ENCODE data around the gene HAGHL.

DNA sequence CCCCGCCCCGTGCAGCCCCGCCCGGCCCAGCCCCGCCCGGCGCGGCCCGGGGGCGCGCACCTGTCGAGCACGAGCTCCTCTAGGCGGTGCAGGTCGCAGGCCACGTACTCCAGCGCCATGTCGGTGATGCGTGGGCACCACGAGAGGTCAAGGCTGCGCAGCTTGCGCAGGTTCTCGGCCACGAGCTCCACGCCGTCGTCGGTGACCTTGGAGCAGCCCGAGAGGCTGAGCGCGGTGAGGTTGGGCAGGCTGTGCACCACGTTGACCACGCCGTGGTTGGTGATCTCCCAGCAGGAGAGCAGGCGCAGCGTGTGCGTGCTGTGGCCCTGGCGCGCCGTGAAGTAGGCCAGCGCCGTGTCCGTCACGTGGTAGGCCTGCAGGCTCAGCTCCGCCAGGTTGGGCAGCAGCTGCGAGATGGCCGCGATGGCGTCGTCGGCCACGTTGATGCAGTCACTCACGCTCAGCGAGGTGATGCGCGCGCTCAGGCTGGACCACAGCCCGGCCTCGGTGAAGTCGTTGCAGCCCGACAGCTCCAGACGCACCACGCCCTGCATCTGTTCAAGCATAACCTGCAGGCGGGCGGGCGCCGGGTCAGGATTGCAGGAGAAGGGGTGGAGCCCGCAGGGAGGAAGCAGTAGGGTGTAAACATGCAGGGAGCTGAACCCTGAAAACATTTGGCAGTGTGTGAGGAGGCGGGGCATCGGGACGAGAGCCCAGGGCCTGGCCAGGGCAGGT lies 31.4 kb upstream of the HAGHL start:
- TF ChIP-seq EZH2 (IDR thresholded peaks at IDR 0.05; ENCODE audit: low read length): peak; percentile 73
- TF ChIP-seq CTCF (optimal IDR thresholded peaks at IDR 0.05 in 1 of 3, IDR thresholded peaks at IDR 0.05 in 1 of 3, conservative IDR thresholded peaks at IDR 0.05 in 1 of 3; ENCODE audit: extremely low read depth in 1 of 3, insufficient read depth in 2 of 3, low read length in 3 of 3): no peak

All from keratinocyte (primary cell).